Lower leg skin (tissue), 3 donors: ENCODE data around the gene SZT2.

ENCODE experiments used
- POLR2A ChIP-seq, 2 donors: fragments of 450-650 bp; IDR thresholded peaks; one replicate each; pipeline ENCODE4 v1.6.1; 2016 to 2017; ENCODE audit warnings: antibody characterized with exemption in 2 of 2, mild to moderate bottlenecking in 1 of 2, moderate library complexity in 1 of 2
- TF ChIP-seq, protein P1 (sequence below), 3 donors: fragments of 450-650 bp; IDR thresholded peaks; one replicate each; pipeline ENCODE4 v1.5.1; 2016; ENCODE audit warnings: antibody characterized with exemption in 3 of 3, mild to moderate bottlenecking in 3 of 3, moderate library complexity in 2 of 3

GRCh38 chr1:43454270-43455011, 64.7 kb downstream of the SZT2 start:
- TF ChIP-seq, protein P1, sequence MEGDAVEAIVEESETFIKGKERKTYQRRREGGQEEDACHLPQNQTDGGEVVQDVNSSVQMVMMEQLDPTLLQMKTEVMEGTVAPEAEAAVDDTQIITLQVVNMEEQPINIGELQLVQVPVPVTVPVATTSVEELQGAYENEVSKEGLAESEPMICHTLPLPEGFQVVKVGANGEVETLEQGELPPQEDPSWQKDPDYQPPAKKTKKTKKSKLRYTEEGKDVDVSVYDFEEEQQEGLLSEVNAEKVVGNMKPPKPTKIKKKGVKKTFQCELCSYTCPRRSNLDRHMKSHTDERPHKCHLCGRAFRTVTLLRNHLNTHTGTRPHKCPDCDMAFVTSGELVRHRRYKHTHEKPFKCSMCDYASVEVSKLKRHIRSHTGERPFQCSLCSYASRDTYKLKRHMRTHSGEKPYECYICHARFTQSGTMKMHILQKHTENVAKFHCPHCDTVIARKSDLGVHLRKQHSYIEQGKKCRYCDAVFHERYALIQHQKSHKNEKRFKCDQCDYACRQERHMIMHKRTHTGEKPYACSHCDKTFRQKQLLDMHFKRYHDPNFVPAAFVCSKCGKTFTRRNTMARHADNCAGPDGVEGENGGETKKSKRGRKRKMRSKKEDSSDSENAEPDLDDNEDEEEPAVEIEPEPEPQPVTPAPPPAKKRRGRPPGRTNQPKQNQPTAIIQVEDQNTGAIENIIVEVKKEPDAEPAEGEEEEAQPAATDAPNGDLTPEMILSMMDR (IDR thresholded peaks at IDR 0.05) = no peak
- no peak for TF ChIP-seq POLR2A (IDR thresholded peaks at IDR 0.05)
